ENCODE data around the gene ZNF311. TPM values are rescaled to one million over a fixed set of nuclear protein-coding genes. Genes with fewer than 3 reads are reported as not detected.
"Not testable (repeated sequence)": the region's sequence is repeated elsewhere in the genome, so short reads cannot be mapped to it uniquely, and the experiment has no call there.

Gene ZNF311
- total RNA-seq, 1 donor from 2014 or later: 1.3 TPM

DNA sequence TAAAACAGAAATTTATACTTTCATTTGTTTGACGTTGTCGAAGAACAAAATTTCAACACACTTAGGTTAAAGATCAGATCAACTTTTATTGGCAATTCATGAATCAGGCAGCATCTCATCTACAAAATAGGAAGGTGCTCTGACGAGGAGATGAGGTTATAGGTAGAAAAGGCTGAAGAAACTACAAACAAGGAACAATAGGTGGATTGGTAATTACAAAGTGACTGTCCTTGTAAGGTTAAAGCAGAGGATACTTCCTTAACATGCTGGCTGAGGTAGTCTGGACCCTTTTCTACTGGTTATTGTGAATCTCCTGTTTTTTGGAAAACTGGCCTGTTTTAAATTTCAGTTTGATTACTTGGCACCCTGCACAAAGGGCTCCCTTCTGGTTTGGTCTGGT lies 48.8 kb downstream of the ZNF311 start:
- DNase-seq (ENCODE audit: low read depth, low spot score): no peak
- no peak overlapping the region for H3K27ac Mint-ChIP-seq (ENCODE audit: unreplicated experiment)

DNA sequence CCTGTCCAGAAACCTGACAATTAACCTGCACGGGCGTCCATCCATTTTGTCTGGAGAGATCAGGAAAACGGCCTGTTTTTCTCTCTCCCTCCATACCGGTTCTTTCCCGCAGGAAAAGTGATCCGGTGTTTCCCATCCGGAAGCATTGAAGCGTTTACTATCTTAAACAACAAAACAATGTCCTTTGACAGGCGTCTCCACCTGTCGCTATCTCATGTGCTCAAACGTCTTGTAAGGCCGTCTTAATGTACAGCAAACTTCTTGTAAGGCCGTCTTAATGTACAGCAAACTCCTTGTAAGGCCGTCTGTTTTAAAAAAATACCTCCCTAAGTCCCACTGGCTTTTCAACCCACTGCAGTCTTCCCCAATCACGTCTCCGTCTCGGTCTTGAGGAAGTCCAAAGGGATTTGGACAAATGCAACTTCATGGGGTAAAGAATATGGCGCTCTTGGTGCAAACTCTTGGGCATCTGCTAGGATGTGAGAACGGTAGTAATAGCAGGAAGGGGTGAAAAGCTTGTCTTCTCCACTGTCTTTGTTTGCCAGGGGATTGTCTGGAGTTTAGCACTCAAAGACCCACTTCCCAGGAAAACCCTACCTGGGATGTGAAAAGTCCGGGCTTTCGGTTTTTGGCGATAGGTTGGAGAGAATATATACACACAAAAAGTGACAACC lies 51.4 kb downstream of the ZNF311 start:
- H3K9me3 Mint-ChIP-seq: peaks cover 2% of the 10 kb centered on the region
- H3K27ac Mint-ChIP-seq (ENCODE audit: unreplicated experiment): no peak overlapping the region
- TF ChIP-seq, protein P1, sequence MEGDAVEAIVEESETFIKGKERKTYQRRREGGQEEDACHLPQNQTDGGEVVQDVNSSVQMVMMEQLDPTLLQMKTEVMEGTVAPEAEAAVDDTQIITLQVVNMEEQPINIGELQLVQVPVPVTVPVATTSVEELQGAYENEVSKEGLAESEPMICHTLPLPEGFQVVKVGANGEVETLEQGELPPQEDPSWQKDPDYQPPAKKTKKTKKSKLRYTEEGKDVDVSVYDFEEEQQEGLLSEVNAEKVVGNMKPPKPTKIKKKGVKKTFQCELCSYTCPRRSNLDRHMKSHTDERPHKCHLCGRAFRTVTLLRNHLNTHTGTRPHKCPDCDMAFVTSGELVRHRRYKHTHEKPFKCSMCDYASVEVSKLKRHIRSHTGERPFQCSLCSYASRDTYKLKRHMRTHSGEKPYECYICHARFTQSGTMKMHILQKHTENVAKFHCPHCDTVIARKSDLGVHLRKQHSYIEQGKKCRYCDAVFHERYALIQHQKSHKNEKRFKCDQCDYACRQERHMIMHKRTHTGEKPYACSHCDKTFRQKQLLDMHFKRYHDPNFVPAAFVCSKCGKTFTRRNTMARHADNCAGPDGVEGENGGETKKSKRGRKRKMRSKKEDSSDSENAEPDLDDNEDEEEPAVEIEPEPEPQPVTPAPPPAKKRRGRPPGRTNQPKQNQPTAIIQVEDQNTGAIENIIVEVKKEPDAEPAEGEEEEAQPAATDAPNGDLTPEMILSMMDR (conservative IDR thresholded peaks at IDR 0.05): no peak
- no peak for DNase-seq (ENCODE audit: low read depth, low spot score)
- peak overlapping the region; percentile 91 for H3K4me3 Mint-ChIP-seq
- peaks cover 5% of the 10 kb centered on the region for H3K36me3 Mint-ChIP-seq (ENCODE audit: low read depth)
- H3K4me1 Mint-ChIP-seq: peaks cover 22% of the 10 kb centered on the region
- H3K27me3 Mint-ChIP-seq (ENCODE audit: low read depth): peaks cover 35% of the 10 kb centered on the region

More for the DNA sequence above, 48.8 kb downstream of the ZNF311 start:
- Mint-ChIP-seq H3K36me3 (ENCODE audit: low read depth) (no peaks in the 10 kb centered on the region), H3K4me1 (peaks cover 14% of the 10 kb centered on the region), H3K9me3 (no peaks in the 10 kb centered on the region), H3K27me3 (ENCODE audit: low read depth) (peaks cover 28% of the 10 kb centered on the region), H3K4me3 (no peak overlapping the region)
- TF ChIP-seq, protein P1 (conservative IDR thresholded peaks at IDR 0.05): no peak

DNA sequence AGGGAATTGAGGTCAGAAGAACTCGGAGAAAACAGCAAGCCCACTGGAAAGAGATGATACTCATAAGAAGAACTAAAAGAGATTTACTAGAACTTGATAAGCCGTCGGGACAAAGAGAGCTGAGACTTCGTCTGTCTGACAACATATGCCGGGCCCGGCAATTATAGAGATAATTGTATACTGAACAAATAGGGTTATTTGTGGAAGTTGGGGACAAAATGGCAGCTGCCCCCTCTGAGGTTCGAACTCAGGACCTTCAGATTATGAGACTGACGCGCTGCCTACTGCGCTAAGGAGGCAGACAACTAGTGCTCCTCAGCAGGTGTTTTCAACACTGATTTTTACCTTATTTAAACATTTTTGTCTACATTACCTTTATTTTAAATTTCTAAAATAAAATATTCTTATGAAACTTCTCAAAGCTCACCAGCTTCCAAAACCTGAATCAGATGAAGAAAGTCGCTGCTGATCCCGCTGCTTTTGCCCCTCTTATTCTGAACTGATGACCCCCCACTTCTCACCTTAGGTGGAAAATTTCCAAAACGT lies 52.0 kb downstream of the ZNF311 start:
- peak overlapping the region; percentile 91 for H3K4me3 Mint-ChIP-seq
- peaks cover 22% of the 10 kb centered on the region for H3K4me1 Mint-ChIP-seq
- TF ChIP-seq, protein P1 (conservative IDR thresholded peaks at IDR 0.05): no peak
- no peak overlapping the region for H3K27ac Mint-ChIP-seq (ENCODE audit: unreplicated experiment)
- H3K27me3 Mint-ChIP-seq (ENCODE audit: low read depth): peaks cover 35% of the 10 kb centered on the region
- peaks cover 2% of the 10 kb centered on the region for H3K9me3 Mint-ChIP-seq
- peaks cover 5% of the 10 kb centered on the region for H3K36me3 Mint-ChIP-seq (ENCODE audit: low read depth)
- DNase-seq (ENCODE audit: low read depth, low spot score): peak; percentile 44

DNA sequence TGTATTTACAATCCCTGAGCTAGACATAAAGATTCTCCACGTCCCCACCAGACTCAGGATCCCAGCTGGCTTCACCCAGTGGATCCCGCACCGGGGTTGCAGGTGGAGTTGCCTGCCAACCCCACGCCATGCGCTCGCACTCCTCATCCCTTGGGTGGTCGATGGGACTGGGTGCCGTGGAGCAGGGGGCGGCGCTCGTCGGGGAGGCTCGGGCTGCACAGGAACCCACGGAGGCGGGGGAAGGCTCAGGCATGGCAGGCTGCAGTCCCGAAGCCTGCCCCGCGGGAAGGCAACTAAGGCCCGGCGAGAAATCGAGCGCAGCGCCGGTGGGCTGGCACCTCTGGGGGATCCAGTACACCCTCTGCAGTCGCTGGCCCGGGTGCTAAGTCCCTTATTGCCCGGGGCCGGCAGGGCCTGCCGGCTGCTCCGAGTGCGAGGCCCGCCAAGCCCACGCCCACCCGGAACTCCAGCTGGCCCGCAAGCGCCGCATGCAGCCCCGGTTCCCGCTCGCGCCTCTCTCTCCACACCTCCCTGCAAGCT lies 55.4 kb downstream of the ZNF311 start:
- DNase-seq (ENCODE audit: low read depth, low spot score); H3K36me3 Mint-ChIP-seq (ENCODE audit: low read depth); H3K9me3 Mint-ChIP-seq; H3K27ac Mint-ChIP-seq (ENCODE audit: unreplicated experiment): not testable (repeated sequence)
- Mint-ChIP-seq H3K27me3 (ENCODE audit: low read depth) (peaks cover 23% of the 10 kb centered on the region), H3K4me3 (peak overlapping the region; percentile 39), H3K4me1 (peaks cover 31% of the 10 kb centered on the region)

DNA sequence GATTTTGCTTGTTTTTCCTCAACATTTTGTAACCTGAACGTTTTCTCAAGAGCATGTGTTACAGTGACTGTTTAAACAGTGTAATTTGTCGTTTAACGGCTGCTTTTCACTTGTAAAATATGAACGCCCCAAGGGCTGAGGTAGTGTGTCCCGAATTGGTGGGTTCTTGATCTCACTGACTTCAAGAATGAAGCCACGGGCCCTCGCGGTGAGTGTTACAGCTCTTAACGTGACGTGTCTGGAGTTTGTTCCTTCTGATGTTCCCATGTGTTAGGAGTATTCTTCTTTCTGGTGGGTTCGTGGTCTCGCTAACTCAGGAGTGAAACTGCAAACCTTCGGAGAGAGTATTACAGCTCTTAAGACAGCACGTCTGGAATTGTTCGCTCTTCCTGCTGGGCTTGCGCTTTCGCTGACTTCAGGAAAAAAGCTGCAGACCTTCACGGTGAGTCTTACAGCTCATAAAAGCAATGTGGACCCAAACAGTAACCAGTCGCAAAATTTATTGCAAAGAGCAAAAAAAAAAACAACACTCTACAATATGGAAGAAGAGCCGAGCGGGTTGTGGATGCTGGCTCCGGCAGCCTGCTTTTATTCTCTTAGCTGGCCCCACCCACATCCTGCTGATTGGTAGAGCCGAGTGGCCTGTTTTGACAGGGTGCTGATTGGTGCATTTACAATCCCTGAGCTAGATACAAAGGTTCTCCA lies 56.2 kb downstream of the ZNF311 start:
- Mint-ChIP-seq H3K4me3 (peak overlapping the region; percentile 39), H3K27me3 (ENCODE audit: low read depth) (peaks cover 28% of the 10 kb centered on the region), H3K36me3 (ENCODE audit: low read depth) (peaks cover 8% of the 10 kb centered on the region), H3K4me1 (peaks cover 37% of the 10 kb centered on the region), H3K27ac (ENCODE audit: unreplicated experiment) (no peak overlapping the region), H3K9me3 (peaks cover 7% of the 10 kb centered on the region)
- TF ChIP-seq, protein P1 (conservative IDR thresholded peaks at IDR 0.05): no peak
- DNase-seq (ENCODE audit: low read depth, low spot score): no peak
